Measurements from ENCODE around the gene SOX1. TPM values are rescaled to one million over a fixed set of nuclear protein-coding genes. Genes with fewer than 3 reads are reported as not detected.

SOX1 gene
- total RNA-seq, 2 experiments from 2014 or later: not detected

GRCh38 chr13:112055915-112056269 lies 11.1 kb upstream of the SOX1 start:
- Mint-ChIP-seq H3K27me3 (peaks cover 92% of the 10 kb centered on the region), H3K27ac (no peak overlapping the region), H3K9me3 (peaks cover 6% of the 10 kb centered on the region), H3K4me1 (no peaks in the 10 kb centered on the region), H3K36me3 (no peaks in the 10 kb centered on the region), H3K4me3 (no peak overlapping the region)
- DNase-seq: no peak

GRCh38 chr13:112056284-112056727 lies 10.6 kb upstream of the SOX1 start:
- H3K9me3 Mint-ChIP-seq: peaks cover 6% of the 10 kb centered on the region
- no peak overlapping the region for H3K27ac Mint-ChIP-seq
- no peaks in the 10 kb centered on the region for H3K4me1 Mint-ChIP-seq
- H3K4me3 Mint-ChIP-seq: no peak overlapping the region
- no peaks in the 10 kb centered on the region for H3K36me3 Mint-ChIP-seq
- DNase-seq: no peak
- peaks cover 94% of the 10 kb centered on the region for H3K27me3 Mint-ChIP-seq

- Mint-ChIP-seq H3K27ac (no peak overlapping the region), H3K9me3 (peaks cover 7% of the 10 kb centered on the region), H3K4me1 (peaks cover under 1% of the 10 kb centered on the region), H3K27me3 (peaks cover 94% of the 10 kb centered on the region), H3K4me3 (no peak overlapping the region), H3K36me3 (no peaks in the 10 kb centered on the region)
- DNase-seq: no peak
Observed at GRCh38 chr13:112056739-112057438, 10.1 kb upstream of the SOX1 start.

GRCh38 chr13:112057439-112057735 lies 9.6 kb upstream of the SOX1 start:
- Mint-ChIP-seq H3K27ac (no peak overlapping the region), H3K4me3 (no peak overlapping the region), H3K27me3 (peaks cover 94% of the 10 kb centered on the region), H3K4me1 (peaks cover 1% of the 10 kb centered on the region), H3K36me3 (no peaks in the 10 kb centered on the region), H3K9me3 (peaks cover 4% of the 10 kb centered on the region)
- no peak for DNase-seq

GRCh38 chr13:112057736-112058518 lies 9.0 kb upstream of the SOX1 start:
- Mint-ChIP-seq H3K4me1 (peaks cover 1% of the 10 kb centered on the region), H3K27me3 (peaks cover 96% of the 10 kb centered on the region), H3K36me3 (no peaks in the 10 kb centered on the region), H3K4me3 (no peak overlapping the region), H3K9me3 (peaks cover 4% of the 10 kb centered on the region), H3K27ac (no peak overlapping the region)
- DNase-seq: no peak

GRCh38 chr13:112058519-112058873 lies 8.5 kb upstream of the SOX1 start:
- DNase-seq: no peak
- H3K36me3 Mint-ChIP-seq: peaks cover 5% of the 10 kb centered on the region
- peaks cover 3% of the 10 kb centered on the region for H3K9me3 Mint-ChIP-seq
- H3K4me1 Mint-ChIP-seq: peaks cover 4% of the 10 kb centered on the region
- H3K27ac Mint-ChIP-seq: no peak overlapping the region
- H3K4me3 Mint-ChIP-seq: no peak overlapping the region
- peaks cover 96% of the 10 kb centered on the region for H3K27me3 Mint-ChIP-seq

GRCh38 chr13:112058941-112059340 lies 8.0 kb upstream of the SOX1 start:
- no peak overlapping the region for H3K27ac Mint-ChIP-seq
- H3K4me1 Mint-ChIP-seq: peaks cover 4% of the 10 kb centered on the region
- H3K9me3 Mint-ChIP-seq: peaks cover 3% of the 10 kb centered on the region
- DNase-seq: no peak
- no peak overlapping the region for H3K4me3 Mint-ChIP-seq
- H3K36me3 Mint-ChIP-seq: peaks cover 5% of the 10 kb centered on the region
- H3K27me3 Mint-ChIP-seq: peaks cover 96% of the 10 kb centered on the region

GRCh38 chr13:112059457-112060281 lies 7.3 kb upstream of the SOX1 start:
- Mint-ChIP-seq H3K36me3 (peaks cover 5% of the 10 kb centered on the region), H3K4me1 (peaks cover 4% of the 10 kb centered on the region), H3K4me3 (no peak overlapping the region), H3K27ac (no peak overlapping the region), H3K9me3 (peaks cover 3% of the 10 kb centered on the region), H3K27me3 (peaks cover 96% of the 10 kb centered on the region)
- no peak for DNase-seq

GRCh38 chr13:112060282-112060830 lies 6.6 kb upstream of the SOX1 start:
- Mint-ChIP-seq H3K27ac (no peak overlapping the region), H3K27me3 (peaks cover 96% of the 10 kb centered on the region)

GRCh38 chr13:112060899-112061366 lies 6.0 kb upstream of the SOX1 start:
- peaks cover 97% of the 10 kb centered on the region for H3K27me3 Mint-ChIP-seq
- no peak for DNase-seq
- no peak overlapping the region for H3K4me3 Mint-ChIP-seq
- H3K36me3 Mint-ChIP-seq: peaks cover 5% of the 10 kb centered on the region
- peaks cover 9% of the 10 kb centered on the region for H3K4me1 Mint-ChIP-seq
- peaks cover 3% of the 10 kb centered on the region for H3K9me3 Mint-ChIP-seq
- no peak overlapping the region for H3K27ac Mint-ChIP-seq

More at GRCh38 chr13:112060282-112060830, 6.6 kb upstream of the SOX1 start:
- Mint-ChIP-seq H3K36me3 (peaks cover 5% of the 10 kb centered on the region), H3K9me3 (peaks cover 3% of the 10 kb centered on the region), H3K4me1 (peaks cover 4% of the 10 kb centered on the region), H3K4me3 (no peak overlapping the region)
- no peak for DNase-seq

GRCh38 chr13:112061367-112062061 lies 5.4 kb upstream of the SOX1 start:
- Mint-ChIP-seq H3K4me1 (peaks cover 11% of the 10 kb centered on the region), H3K27me3 (peaks cover 97% of the 10 kb centered on the region), H3K36me3 (peaks cover 5% of the 10 kb centered on the region), H3K27ac (no peak overlapping the region), H3K9me3 (peaks cover 3% of the 10 kb centered on the region), H3K4me3 (no peak overlapping the region)
- no peak for DNase-seq

GRCh38 chr13:112062072-112062567 lies 4.8 kb upstream of the SOX1 start:
- Mint-ChIP-seq H3K9me3 (peaks cover 3% of the 10 kb centered on the region), H3K27me3 (peaks cover 94% of the 10 kb centered on the region), H3K4me3 (no peak overlapping the region), H3K36me3 (peaks cover 5% of the 10 kb centered on the region), H3K4me1 (peaks cover 11% of the 10 kb centered on the region), H3K27ac (no peak overlapping the region)
- no peak for DNase-seq

GRCh38 chr13:112062571-112063570 lies 4.1 kb upstream of the SOX1 start:
- Mint-ChIP-seq H3K4me3 (no peak overlapping the region), H3K27ac (no peak overlapping the region), H3K27me3 (peaks cover 94% of the 10 kb centered on the region), H3K4me1 (peaks cover 11% of the 10 kb centered on the region), H3K9me3 (peaks cover 3% of the 10 kb centered on the region), H3K36me3 (peaks cover 5% of the 10 kb centered on the region)
- DNase-seq: no peak
